Gastrocnemius medialis (tissue), 4 donors: ENCODE results near the gene B3GNT8.

Experiments used
- POLR2A ChIP-seq, 2 donors: fragments of 450-650 bp; IDR thresholded peaks; one replicate each; pipeline ENCODE4 v1.6.1; 2017; ENCODE audit warnings: antibody characterized with exemption in 2 of 2, mild to moderate bottlenecking in 2 of 2, moderate library complexity in 2 of 2
- TF ChIP-seq, protein P1 (sequence below), 5 experiments: fragments of 450-650 bp in 3 of 5; fragments of 200-600 bp in 2 of 5; sonication (generic) in 2 of 5; IDR thresholded peaks in 4 of 5; conservative IDR thresholded peaks in 1 of 5; 1 replicate in 4 of 5; 2 replicates in 1 of 5; pipeline ENCODE4 v1.5.1; 2016 to 2019; ENCODE audit warnings: antibody characterized with exemption in 5 of 5, mild to moderate bottlenecking in 3 of 5, moderate library complexity in 3 of 5

DNA sequence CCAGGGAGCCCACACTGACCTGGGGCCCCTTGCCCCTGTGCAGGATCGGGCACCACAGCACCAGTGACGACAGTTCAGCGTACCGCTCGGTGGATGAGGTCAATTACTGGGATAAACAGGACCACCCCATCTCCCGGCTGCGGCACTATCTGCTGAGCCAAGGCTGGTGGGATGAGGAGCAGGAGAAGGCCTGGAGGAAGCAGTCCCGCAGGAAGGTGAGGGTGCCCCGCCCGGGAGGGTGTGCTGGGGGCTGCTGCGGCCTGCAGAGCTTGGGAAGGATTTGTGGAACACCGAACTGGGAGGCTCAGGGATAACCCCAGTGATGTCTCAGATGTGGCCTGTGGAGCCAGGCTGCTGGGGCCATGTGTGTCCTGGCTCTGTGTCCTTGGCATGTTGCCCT lies 4.2 kb downstream of the B3GNT8 start:
- TF ChIP-seq, protein P1, sequence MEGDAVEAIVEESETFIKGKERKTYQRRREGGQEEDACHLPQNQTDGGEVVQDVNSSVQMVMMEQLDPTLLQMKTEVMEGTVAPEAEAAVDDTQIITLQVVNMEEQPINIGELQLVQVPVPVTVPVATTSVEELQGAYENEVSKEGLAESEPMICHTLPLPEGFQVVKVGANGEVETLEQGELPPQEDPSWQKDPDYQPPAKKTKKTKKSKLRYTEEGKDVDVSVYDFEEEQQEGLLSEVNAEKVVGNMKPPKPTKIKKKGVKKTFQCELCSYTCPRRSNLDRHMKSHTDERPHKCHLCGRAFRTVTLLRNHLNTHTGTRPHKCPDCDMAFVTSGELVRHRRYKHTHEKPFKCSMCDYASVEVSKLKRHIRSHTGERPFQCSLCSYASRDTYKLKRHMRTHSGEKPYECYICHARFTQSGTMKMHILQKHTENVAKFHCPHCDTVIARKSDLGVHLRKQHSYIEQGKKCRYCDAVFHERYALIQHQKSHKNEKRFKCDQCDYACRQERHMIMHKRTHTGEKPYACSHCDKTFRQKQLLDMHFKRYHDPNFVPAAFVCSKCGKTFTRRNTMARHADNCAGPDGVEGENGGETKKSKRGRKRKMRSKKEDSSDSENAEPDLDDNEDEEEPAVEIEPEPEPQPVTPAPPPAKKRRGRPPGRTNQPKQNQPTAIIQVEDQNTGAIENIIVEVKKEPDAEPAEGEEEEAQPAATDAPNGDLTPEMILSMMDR (IDR thresholded peaks at IDR 0.05 in 4 of 5, conservative IDR thresholded peaks at IDR 0.05 in 1 of 5) = no peak
- TF ChIP-seq POLR2A (IDR thresholded peaks at IDR 0.05) = no peak
